GM19455 (cell line): ENCODE data around the gene PARP4.
"Not testable (repeated sequence)": the region's sequence is repeated elsewhere in the genome, so short reads cannot be mapped to it uniquely, and the experiment has no call there.

ENCODE experiments used
- ATAC-seq: cut with Tn5 transposase; IDR thresholded peaks from one replicate; pipeline ENCODE4 v1.9.1; 2021; ENCODE audit not compliant: unreplicated experiment

PARP4 gene

GRCh38 chr13:24512197-24512907 lies at the start of gene PARP4:
Gene PARP4 (minus strand): TSS chr13:24512778. CDS start chr13:24503776, 9,002 bp downstream.
- peak; percentile 87 for ATAC-seq

- not testable (repeated sequence) for ATAC-seq
Measured at GRCh38 chr13:24560579-24561187, 48.1 kb upstream of the PARP4 start.

GRCh38 chr13:24559431-24560218 lies 47.0 kb upstream of the PARP4 start:
- ATAC-seq: not testable (repeated sequence)

- no peak for ATAC-seq
Measured at GRCh38 chr13:24557081-24557480, 44.5 kb upstream of the PARP4 start.

- not testable (repeated sequence) for ATAC-seq
Measured at GRCh38 chr13:24553892-24554291, 41.3 kb upstream of the PARP4 start.

- not testable (repeated sequence) for ATAC-seq
Measured at GRCh38 chr13:24541476-24542352, 29.1 kb upstream of the PARP4 start.

- no peak for ATAC-seq
Measured at GRCh38 chr13:24541127-24541475, 28.5 kb upstream of the PARP4 start.

- no peak for ATAC-seq
Measured at GRCh38 chr13:24540236-24541126, 27.9 kb upstream of the PARP4 start.

GRCh38 chr13:24539500-24540165 lies 27.1 kb upstream of the PARP4 start:
- ATAC-seq: no peak

- no peak for ATAC-seq
Measured at GRCh38 chr13:24529478-24529877, 16.9 kb upstream of the PARP4 start.

- no peak for ATAC-seq
Measured at GRCh38 chr13:24528816-24529398, 16.3 kb upstream of the PARP4 start.

GRCh38 chr13:24527266-24527775 lies 14.7 kb upstream of the PARP4 start:
- no peak for ATAC-seq

GRCh38 chr13:24520733-24521132 lies 8.2 kb upstream of the PARP4 start:
- ATAC-seq: no peak

- no peak for ATAC-seq
Measured at GRCh38 chr13:24516919-24517318, 4.3 kb upstream of the PARP4 start.

GRCh38 chr13:24512908-24513213 lies 283 bp upstream of the PARP4 start:
- no peak for ATAC-seq

GRCh38 chr13:24511816-24512196 lies 772 bp downstream of the PARP4 start:
- ATAC-seq: no peak

- ATAC-seq: no peak
Measured at GRCh38 chr13:24511019-24511815, 1.4 kb downstream of the PARP4 start.

GRCh38 chr13:24506698-24507335 lies 5.8 kb downstream of the PARP4 start:
- ATAC-seq: no peak
